Activated T-cell treated with anti-CD3 and anti-CD28 coated beads, Interleukin-2, amount 50 U/mL, for 24 hours (primary cell): ENCODE data around the gene PSEN1.

Source experiments
- DNase-seq: peaks from one replicate; pipeline ENCODE4 v3.0.0-alpha.2; 2020
- H3K27ac Mint-ChIP-seq: 2 replicates; pipeline ENCODE4 v1.8.0; 2020; ENCODE audit warnings: mild to moderate bottlenecking, mixed read lengths
- H3K27me3 Mint-ChIP-seq: 2 replicates; pipeline ENCODE4 v1.8.0; 2020; ENCODE audit warnings: mixed read lengths
- H3K36me3 Mint-ChIP-seq: 2 replicates; pipeline ENCODE4 v1.8.0; 2020; ENCODE audit warnings: low read depth, mixed read lengths
- H3K4me1 Mint-ChIP-seq: 2 replicates; pipeline ENCODE4 v1.8.0; 2020; ENCODE audit warnings: low read depth, mixed read lengths
- H3K4me3 Mint-ChIP-seq: 2 replicates; pipeline ENCODE4 v1.8.0; 2020; ENCODE audit warnings: mild to moderate bottlenecking, moderate library complexity, mixed read lengths
- H3K9me3 Mint-ChIP-seq: 2 replicates; pipeline ENCODE4 v1.8.0; 2020; ENCODE audit warnings: mixed read lengths

Gene PSEN1

DNA sequence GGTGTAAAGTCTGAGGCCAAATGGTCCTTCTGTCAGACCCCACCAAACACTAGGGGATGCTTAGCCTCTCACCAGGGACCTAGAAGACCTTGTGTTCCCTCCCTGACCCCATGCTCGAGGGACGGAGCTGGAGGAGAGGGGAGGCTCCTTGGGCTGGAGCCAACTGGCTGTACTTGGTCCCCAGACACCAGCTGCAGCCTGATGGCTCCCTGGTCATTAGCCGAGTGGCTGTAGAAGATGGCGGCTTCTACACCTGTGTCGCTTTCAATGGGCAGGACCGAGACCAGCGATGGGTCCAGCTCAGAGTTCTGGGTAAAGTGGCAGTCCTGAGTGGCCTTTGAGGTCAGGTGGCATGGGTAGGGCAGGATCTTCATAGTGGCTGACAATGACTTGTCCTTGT, 130.0 kb downstream of the PSEN1 start:
- Mint-ChIP-seq H3K36me3 (no peaks in the 10 kb centered on the region), H3K27ac (no peak overlapping the region), H3K4me1 (peaks cover 12% of the 10 kb centered on the region), H3K4me3 (no peak overlapping the region), H3K27me3 (peaks cover 24% of the 10 kb centered on the region), H3K9me3 (no peaks in the 10 kb centered on the region)
- no peak for DNase-seq

DNA sequence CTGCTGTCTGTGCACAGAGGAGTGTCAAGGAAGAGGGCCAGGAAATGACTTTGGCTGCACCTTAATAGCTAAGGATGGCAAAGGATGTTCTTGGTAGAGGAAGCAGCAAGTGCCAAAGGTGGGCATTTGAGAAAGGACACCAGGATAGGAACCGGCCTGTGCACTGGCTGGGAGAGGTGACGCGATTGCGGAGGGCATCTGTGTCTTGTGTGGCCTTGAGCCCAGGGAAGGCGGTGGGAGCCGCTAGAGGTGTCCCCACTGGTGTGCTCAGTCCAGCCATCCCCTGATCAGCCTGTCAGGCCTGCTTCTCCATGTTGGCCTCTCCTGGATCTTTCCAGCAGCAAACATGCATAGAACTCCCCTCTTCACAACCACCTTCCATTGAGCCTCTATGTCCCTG, 131.2 kb downstream of the PSEN1 start:
- Mint-ChIP-seq H3K9me3 (no peaks in the 10 kb centered on the region), H3K4me3 (no peak overlapping the region), H3K27me3 (peaks cover 24% of the 10 kb centered on the region), H3K36me3 (no peaks in the 10 kb centered on the region), H3K27ac (no peak overlapping the region), H3K4me1 (peaks cover 12% of the 10 kb centered on the region)
- DNase-seq, result no peak

DNA sequence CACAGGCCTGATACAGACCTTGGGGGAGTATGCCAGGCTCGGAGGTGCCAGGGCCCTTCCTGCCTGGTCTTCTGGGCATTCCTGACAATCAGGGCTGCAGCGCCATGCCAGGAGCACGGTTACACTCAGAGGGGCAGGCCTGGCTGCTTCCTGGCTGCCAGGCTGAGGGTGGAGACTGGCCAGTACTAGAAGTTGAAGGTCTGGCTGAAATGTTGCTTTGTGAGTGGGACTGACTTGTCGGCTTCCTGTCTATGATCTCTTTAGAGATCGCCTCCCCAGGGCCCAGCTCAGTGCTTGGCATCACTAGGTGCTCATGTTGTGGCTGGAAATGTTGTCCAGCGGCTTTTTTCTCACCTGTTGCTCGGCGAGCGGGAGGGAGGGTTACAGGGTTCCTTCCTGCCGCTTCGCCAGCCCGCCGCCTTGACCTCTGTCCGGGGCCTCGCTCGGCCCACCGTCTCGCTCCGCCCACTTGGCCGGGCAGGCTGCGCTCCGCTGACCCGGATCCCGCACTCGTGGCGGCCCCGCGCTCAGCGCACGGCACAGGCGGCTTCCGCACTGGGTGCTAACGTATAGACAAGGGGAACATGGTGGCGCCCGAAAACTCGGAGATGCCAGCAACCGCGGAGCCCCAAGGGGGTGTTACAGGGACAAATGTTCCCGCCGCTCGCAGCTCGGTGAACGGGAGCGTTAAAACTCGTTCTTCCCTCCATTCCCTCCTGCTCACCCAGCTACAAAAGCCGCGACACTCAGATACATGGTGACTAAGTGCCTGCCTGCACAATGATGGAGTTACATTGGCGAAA, 133.6 kb downstream of the PSEN1 start:
- H3K4me1 Mint-ChIP-seq, result peaks cover 12% of the 10 kb centered on the region
- peak overlapping the region; percentile 47 for H3K4me3 Mint-ChIP-seq
- H3K27me3 Mint-ChIP-seq, result peaks cover 17% of the 10 kb centered on the region
- no peaks in the 10 kb centered on the region for H3K9me3 Mint-ChIP-seq
- peak overlapping the region; percentile 54 for H3K27ac Mint-ChIP-seq
- DNase-seq, result peak; percentile 37
- H3K36me3 Mint-ChIP-seq, result peaks cover 10% of the 10 kb centered on the region

DNA sequence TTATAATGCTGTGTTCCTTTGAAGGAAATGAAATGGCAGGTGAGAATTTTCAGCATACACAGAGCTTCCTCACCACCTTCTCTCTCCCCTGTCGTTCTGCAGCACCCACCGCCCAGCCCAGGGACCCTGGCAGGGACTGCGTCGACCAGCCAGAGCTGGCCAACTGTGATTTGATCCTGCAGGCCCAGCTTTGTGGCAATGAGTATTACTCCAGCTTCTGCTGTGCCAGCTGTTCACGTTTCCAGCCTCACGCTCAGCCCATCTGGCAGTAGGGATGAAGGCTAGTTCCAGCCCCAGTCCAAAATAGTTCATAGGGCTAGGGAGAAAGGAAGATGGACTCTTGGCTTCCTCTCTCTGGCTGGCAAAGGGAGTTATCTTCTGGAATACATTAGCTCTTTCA, 136.1 kb downstream of the PSEN1 start:
- Mint-ChIP-seq H3K27me3 (peaks cover 17% of the 10 kb centered on the region), H3K4me1 (peaks cover 12% of the 10 kb centered on the region), H3K27ac (no peak overlapping the region), H3K36me3 (peaks cover 28% of the 10 kb centered on the region), H3K4me3 (no peak overlapping the region), H3K9me3 (no peaks in the 10 kb centered on the region)
- DNase-seq, result no peak
